IMR-90 (cell line): ENCODE measurements around the gene USP54. TPM values are rescaled to one million over a fixed set of nuclear protein-coding genes. Genes with fewer than 3 reads are reported as not detected.
A peak's percentile ranks its signal among the peaks of the same experiment; 100 is the strongest.

ENCODE experiments used
- ATAC-seq: fragments of 200-7000 bp; cut with Tn5 transposase; 2 replicates; pipeline ENCODE4 v1.9.1; 2020; ENCODE audit warnings: low read depth, mild to moderate bottlenecking, moderate library complexity
- BruUV-seq: library from RNA; stranded (reverse); fragments of 400-500 nt; replicated peaks from 2 replicates; lab custom pipeline; 2021; lab: Mats Ljungman, UMichigan
- CTCF ChIA-PET: fragments of 300-600 bp; formaldehyde crosslinking; extraction: SDS; loops from one replicate; lab custom pipeline; 2021; ENCODE audit warnings: antibody characterized with exemption; lab: Yijun Ruan, JAX
- POLR2A ChIA-PET: fragments of 300-600 bp; sonication (Branson Sonifier 250); formaldehyde crosslinking; loops from one replicate; lab custom pipeline; 2022; ENCODE audit warnings: antibody characterized with exemption; ENCODE audit not compliant: unreplicated experiment; lab: Charles Lee
- DNase-seq: peaks from one replicate; pipeline ENCODE4 v3.0.0; 2013
- H2AFZ ChIP-seq: replicated peaks from 2 replicates; pipeline ENCODE3; 2013; ENCODE audit warnings: low read length, mild to moderate bottlenecking; ENCODE audit not compliant: poor library complexity
- H2AK5ac ChIP-seq: 2 replicates; pipeline ENCODE4 v1.6.1; 2013; ENCODE audit warnings: low read depth, low read length, inconsistent platforms
- H2AK9ac ChIP-seq: replicated peaks from 2 replicates; pipeline ENCODE3; 2013; ENCODE audit warnings: mild to moderate bottlenecking, low read depth, low read length, moderate library complexity; ENCODE audit not compliant: poor library complexity
- H2BK120ac ChIP-seq: 2 replicates; pipeline ENCODE4 v1.6.1; 2013; ENCODE audit warnings: low read depth, low read length, inconsistent platforms
- H2BK15ac ChIP-seq: 3 replicates; pipeline ENCODE4 v1.6.1; 2013; ENCODE audit warnings: low read depth, low read length, inconsistent platforms
- H2BK20ac ChIP-seq: 2 replicates; pipeline ENCODE4 v1.6.1; 2013; ENCODE audit warnings: low read depth, mild to moderate bottlenecking, inconsistent platforms, low read length, moderate library complexity
- H2BK5ac ChIP-seq: 2 replicates; pipeline ENCODE4 v1.6.1; 2013; ENCODE audit warnings: mild to moderate bottlenecking, low read depth, low read length, inconsistent platforms; ENCODE audit not compliant: poor library complexity, severe bottlenecking
- H3K14ac ChIP-seq: replicated peaks from 2 replicates; pipeline ENCODE4 v1.6.1; 2013; ENCODE audit warnings: low read depth, low read length, inconsistent platforms
- H3K18ac ChIP-seq: 2 replicates; pipeline ENCODE4 v1.6.1; 2013; ENCODE audit warnings: low read depth, low read length, control low read depth
- H3K23ac ChIP-seq: 2 replicates; pipeline ENCODE4 v1.6.1; 2013; ENCODE audit warnings: low read depth, low read length, inconsistent platforms
- H3K27ac ChIP-seq: 2 replicates; pipeline ENCODE4 v1.5.1; 2013; ENCODE audit warnings: mild to moderate bottlenecking, control low read depth, low read length; ENCODE audit not compliant: insufficient read depth
- H3K27me3 ChIP-seq: 2 replicates; pipeline ENCODE4 v1.6.1; 2013; ENCODE audit warnings: low read length; ENCODE audit not compliant: control insufficient read depth, insufficient read depth
- H3K36me3 ChIP-seq: 2 replicates; pipeline ENCODE4 v1.6.1; 2013; ENCODE audit warnings: low read length, mixed read lengths; ENCODE audit not compliant: control insufficient read depth, insufficient read depth
- H3K4ac ChIP-seq: 2 replicates; pipeline ENCODE4 v1.6.1; 2013; ENCODE audit warnings: low read depth, low read length, inconsistent platforms
- H3K4me1 ChIP-seq: 2 replicates; pipeline ENCODE4 v1.6.1; 2013; ENCODE audit warnings: low read length, mixed read lengths; ENCODE audit not compliant: control insufficient read depth, insufficient read depth
- H3K4me2 ChIP-seq: 2 replicates; pipeline ENCODE4 v1.6.1; 2013; ENCODE audit warnings: low read depth, mild to moderate bottlenecking, control low read depth, low read length, moderate library complexity
- H3K4me3 ChIP-seq: 2 replicates; pipeline ENCODE4 v1.5.1; 2013; ENCODE audit warnings: low read depth, mild to moderate bottlenecking, control low read depth, low read length, moderate library complexity; ENCODE audit not compliant: insufficient read depth
- H3K56ac ChIP-seq: 2 replicates; pipeline ENCODE4 v1.6.1; 2013; ENCODE audit warnings: low read length, inconsistent platforms; ENCODE audit not compliant: insufficient read depth; ENCODE audit errors: extremely low read depth
- H3K79me1 ChIP-seq, 2 experiments: 2 replicates each; pipeline ENCODE4 v1.6.1; 2013; ENCODE audit warnings: low read length in 2 of 2, inconsistent platforms in 1 of 2, low read depth in 1 of 2
- H3K9ac ChIP-seq: 2 replicates; pipeline ENCODE4 v1.6.1; 2013; ENCODE audit warnings: low read depth, low read length, control low read depth
- H3K9me1 ChIP-seq: 2 replicates; pipeline ENCODE4 v1.6.1; 2013; ENCODE audit warnings: low read length, inconsistent platforms; ENCODE audit not compliant: insufficient read depth
- H3K9me3 ChIP-seq: 2 replicates; pipeline ENCODE4 v1.6.1; 2013; ENCODE audit warnings: low read length; ENCODE audit not compliant: control insufficient read depth, insufficient read depth
- H4K20me1 ChIP-seq: 2 replicates; pipeline ENCODE4 v1.6.1; 2013; ENCODE audit warnings: low read length, inconsistent platforms; ENCODE audit not compliant: insufficient read depth
- H4K5ac ChIP-seq: 2 replicates; pipeline ENCODE4 v1.6.1; 2013; ENCODE audit warnings: mild to moderate bottlenecking, low read depth, low read length, control low read depth
- H4K8ac ChIP-seq, 2 experiments: 2 replicates each; pipeline ENCODE4 v1.6.1; 2013; ENCODE audit warnings: low read depth in 2 of 2, low read length in 2 of 2, control low read depth in 1 of 2, inconsistent platforms in 1 of 2
- H4K91ac ChIP-seq: 2 replicates; pipeline ENCODE4 v1.6.1; 2013; ENCODE audit warnings: low read depth, low read length, inconsistent platforms; ENCODE audit not compliant: insufficient read depth
- BHLHE40 ChIP-seq: fragments of 150-350 bp; IDR thresholded peaks from 2 replicates; pipeline ENCODE4 v1.6.1; 2016; ENCODE audit warnings: mild to moderate bottlenecking, low read depth, low read length
- CEBPB ChIP-seq: IDR thresholded peaks from 2 replicates; pipeline ENCODE4 v1.6.1; 2012; ENCODE audit warnings: low read depth, low read length, improper control_type of control experiment
- MAZ ChIP-seq: IDR thresholded peaks from 2 replicates; pipeline ENCODE4 v1.6.1; 2012; ENCODE audit warnings: low read depth, mild to moderate bottlenecking, low read length, improper control_type of control experiment, moderate library complexity, borderline replicate concordance
- POLR2A ChIP-seq: IDR thresholded peaks from 2 replicates; pipeline ENCODE4 v1.6.1; 2012; ENCODE audit warnings: mild to moderate bottlenecking, low read depth, low read length
- RAD21 ChIP-seq: IDR thresholded peaks from 2 replicates; pipeline ENCODE4 v1.6.1; 2012; ENCODE audit warnings: low read length, improper control_type of control experiment
- WGBS, 2 experiments: methylation state at CpG; one replicate each; pipeline versions ENCODE4 v1.1.5 to v1.1.7; 2013; ENCODE audit warnings: missing lambda C conversion rate in 2 of 2; ENCODE audit not compliant: insufficient read length in 1 of 2; ENCODE audit errors: extremely low coverage in 2 of 2; 5-methylcytosine and 5-hydroxymethylcytosine counted together
- dilution Hi-C: fragments of 300-500 bp; cut with HindIII; formaldehyde crosslinking; loops from one replicate; pipeline ENCODE4 v1.14.3; 2018; ENCODE audit warnings: low sequenced_read_pairs; ENCODE audit not compliant: unreplicated experiment
- in situ Hi-C: fragments of 300-500 bp; cut with MboI; formaldehyde crosslinking; loops from 3 replicates; pipeline ENCODE4 v1.14.3; 2019; ENCODE audit warnings: low sequenced_read_pairs, inconsistent platforms, mixed read lengths
- intact Hi-C: fragments of 100-400 bp; cut with micrococcal nuclease; formaldehyde crosslinking; loops from 2 replicates; pipeline ENCODE4 v1.10.0; 2022
- polyA plus RNA-seq, 3 experiments: library from polyadenylated mRNA; depleted of rRNA; stranded (reverse); fragments of >200 nt; gene quantifications; 2 replicates each; pipeline ENCODE4 v1.2.3, GENCODE V29; 2012; ENCODE audit warnings: low replicate concordance in 1 of 3
- total RNA-seq: library from RNA; depleted of rRNA; stranded (reverse); fragments of >200 nt; gene quantifications from 2 replicates; pipeline ENCODE4 v1.2.3, GENCODE V29; 2012
- TF ChIP-seq, protein P1 (sequence below): fragments of 150-350 bp; IDR thresholded peaks from 2 replicates; pipeline ENCODE4 v1.6.1; 2016; ENCODE audit warnings: low read depth, mild to moderate bottlenecking, low read length, moderate library complexity, borderline replicate concordance

The USP54 gene
- total and polyA plus RNA-seq, 2 of the 4 experiments (the other 2 are of a cell fraction) = 4.0 to 7.9 TPM

GRCh38 chr10:73629165-73629564 lies 38.0 kb upstream of the USP54 start:
- TF ChIP-seq MAZ = no peak
- 0 out of 2 replicates have a peak, but pooled peaks have one; percentile 15 for TF ChIP-seq CEBPB
- no peak for TF ChIP-seq POLR2A
- TF ChIP-seq BHLHE40 = no peak
- no peak for TF ChIP-seq RAD21
- TF ChIP-seq, protein P1, sequence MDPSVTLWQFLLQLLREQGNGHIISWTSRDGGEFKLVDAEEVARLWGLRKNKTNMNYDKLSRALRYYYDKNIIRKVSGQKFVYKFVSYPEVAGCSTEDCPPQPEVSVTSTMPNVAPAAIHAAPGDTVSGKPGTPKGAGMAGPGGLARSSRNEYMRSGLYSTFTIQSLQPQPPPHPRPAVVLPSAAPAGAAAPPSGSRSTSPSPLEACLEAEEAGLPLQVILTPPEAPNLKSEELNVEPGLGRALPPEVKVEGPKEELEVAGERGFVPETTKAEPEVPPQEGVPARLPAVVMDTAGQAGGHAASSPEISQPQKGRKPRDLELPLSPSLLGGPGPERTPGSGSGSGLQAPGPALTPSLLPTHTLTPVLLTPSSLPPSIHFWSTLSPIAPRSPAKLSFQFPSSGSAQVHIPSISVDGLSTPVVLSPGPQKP = no peak
- POLR2A ChIA-PET = interaction anchor here (0.6 kb wide), 1 partner anchor 127 kb away, joined by 6 read pairs; no protein-coding TSS in a partner anchor
- no peaks in the 10 kb centered on the region for H3K36me3 ChIP-seq
- H3K4ac ChIP-seq = no peak overlapping the region
- H4K8ac ChIP-seq = no peak overlapping the region
- H4K5ac ChIP-seq = no peak overlapping the region
- dilution Hi-C loops (no loop called here), intact Hi-C loops (no loop called here), in situ Hi-C loops (loop anchor here (25.0 kb wide), 1 partner anchor 367 kb away; the partner anchor contains the start of gene MRPS16)
- H3K23ac ChIP-seq = no peak overlapping the region
- no peak overlapping the region for H2AK9ac ChIP-seq
- H3K4me1 ChIP-seq = 0 out of 2 replicates have a peak, but pooled peaks cover 1% of the 10 kb centered on the region
- no TSS peak for BruUV-seq
- no peak overlapping the region for H3K27ac ChIP-seq
- H3K9ac ChIP-seq = no peak overlapping the region
- H2BK120ac ChIP-seq = no peak overlapping the region
- peaks cover 14 to 27% of the 10 kb centered on the region in 2 experiments for H3K79me1 ChIP-seq
- no peak overlapping the region; the same call in 1 of the 2 replicates for H2AK5ac ChIP-seq
- H3K18ac ChIP-seq = no peak overlapping the region
- H3K9me3 ChIP-seq = no peaks in the 10 kb centered on the region
- DNase-seq (no peak), ATAC-seq (no peak)
- no peak overlapping the region for H3K4me3 ChIP-seq
- no peaks in the 10 kb centered on the region for H4K20me1 ChIP-seq
- no peak overlapping the region for H3K56ac ChIP-seq
- no peak overlapping the region for H2BK20ac ChIP-seq
- no peak overlapping the region for H2BK5ac ChIP-seq
- CTCF ChIA-PET = interaction anchor here (0.6 kb wide), 1 partner anchor 15 kb away, joined by 3 read pairs; no protein-coding TSS in a partner anchor
- H3K4me2 ChIP-seq = no peak overlapping the region
- H2AFZ ChIP-seq = no peak overlapping the region
- no peaks in the 10 kb centered on the region for H3K9me1 ChIP-seq
- no peak overlapping the region for H2BK15ac ChIP-seq
- H3K27me3 ChIP-seq = no peaks in the 10 kb centered on the region
- H4K91ac ChIP-seq = no peak overlapping the region
- no peak overlapping the region for H3K14ac ChIP-seq
- 100% methylated on average over 2 of the region's 5 CpGs; no CpG with 5 or more reads in 1 of the 2 experiments for WGBS, 2 experiments
